Stimulated activated memory B cell treated with anti-CD40 and anti-IgM and Interleukin-4, amounts not matched to agents 10 μg/mL and 1 μg/mL and 100 μg/mL, for 72 hours (primary cell): ENCODE results near the gene COL4A1.
A peak's percentile ranks its signal among the peaks of the same experiment; 100 is the strongest.

Source experiments
- ATAC-seq: fragments of 150-1000 bp; cut with Tn5 transposase; 2 replicates; pipeline ENCODE4 v1.10.0; 2021
- H3K27ac Mint-ChIP-seq: one replicate; pipeline ENCODE4 v1.8.0; 2022; ENCODE audit warnings: mild to moderate bottlenecking, mixed read lengths
- H3K27me3 Mint-ChIP-seq: one replicate; pipeline ENCODE4 v1.8.0; 2022; ENCODE audit warnings: mixed read lengths
- H3K36me3 Mint-ChIP-seq: one replicate; pipeline ENCODE4 v1.8.0; 2022; ENCODE audit warnings: mixed read lengths
- H3K4me1 Mint-ChIP-seq: one replicate; pipeline ENCODE4 v1.8.0; 2022; ENCODE audit warnings: mixed read lengths
- H3K4me3 Mint-ChIP-seq: one replicate; pipeline ENCODE4 v1.8.0; 2022; ENCODE audit warnings: mild to moderate bottlenecking, moderate library complexity, mixed read lengths
- H3K9me3 Mint-ChIP-seq: one replicate; pipeline ENCODE4 v1.8.0; 2022; ENCODE audit warnings: mixed read lengths

COL4A1 gene

GRCh38 chr13:110285991-110286832 lies 20.7 kb downstream of the COL4A1 start:
- H3K27ac Mint-ChIP-seq, result no peak overlapping the region
- no peak overlapping the region for H3K4me3 Mint-ChIP-seq
- no peak for ATAC-seq
- H3K36me3 Mint-ChIP-seq, result no peaks in the 10 kb centered on the region
- H3K9me3 Mint-ChIP-seq, result peaks cover 5% of the 10 kb centered on the region
- H3K4me1 Mint-ChIP-seq, result no peaks in the 10 kb centered on the region
- peaks cover 10% of the 10 kb centered on the region for H3K27me3 Mint-ChIP-seq

- Mint-ChIP-seq H3K4me1 (no peaks in the 10 kb centered on the region), H3K36me3 (no peaks in the 10 kb centered on the region), H3K27ac (no peak overlapping the region), H3K27me3 (peaks cover 10% of the 10 kb centered on the region), H3K9me3 (peaks cover 2% of the 10 kb centered on the region), H3K4me3 (no peak overlapping the region)
- ATAC-seq, result no peak
These were observed 22.0 kb downstream of the COL4A1 start for GRCh38 chr13:110284779-110285484.

GRCh38 chr13:110283736-110284517 lies 23.0 kb downstream of the COL4A1 start:
- Mint-ChIP-seq H3K27ac (no peak overlapping the region), H3K27me3 (peaks cover 10% of the 10 kb centered on the region), H3K4me1 (no peaks in the 10 kb centered on the region), H3K9me3 (peaks cover 2% of the 10 kb centered on the region), H3K36me3 (no peaks in the 10 kb centered on the region), H3K4me3 (no peak overlapping the region)
- peak; percentile 10 for ATAC-seq

- H3K4me1 Mint-ChIP-seq, result no peaks in the 10 kb centered on the region
- H3K27me3 Mint-ChIP-seq, result peaks cover 10% of the 10 kb centered on the region
- no peak overlapping the region for H3K4me3 Mint-ChIP-seq
- H3K9me3 Mint-ChIP-seq, result peaks cover 2% of the 10 kb centered on the region
- H3K27ac Mint-ChIP-seq, result no peak overlapping the region
- no peak for ATAC-seq
- no peaks in the 10 kb centered on the region for H3K36me3 Mint-ChIP-seq
These were observed 24.6 kb downstream of the COL4A1 start for GRCh38 chr13:110282316-110282841.

GRCh38 chr13:110281736-110282135 lies 25.2 kb downstream of the COL4A1 start:
- H3K36me3 Mint-ChIP-seq, result no peaks in the 10 kb centered on the region
- ATAC-seq, result no peak
- no peaks in the 10 kb centered on the region for H3K4me1 Mint-ChIP-seq
- no peak overlapping the region for H3K4me3 Mint-ChIP-seq
- H3K27ac Mint-ChIP-seq, result no peak overlapping the region
- peaks cover 10% of the 10 kb centered on the region for H3K27me3 Mint-ChIP-seq
- peaks cover 2% of the 10 kb centered on the region for H3K9me3 Mint-ChIP-seq

GRCh38 chr13:110280985-110281688 lies 25.8 kb downstream of the COL4A1 start:
- H3K4me3 Mint-ChIP-seq, result no peak overlapping the region
- H3K4me1 Mint-ChIP-seq, result no peaks in the 10 kb centered on the region
- H3K36me3 Mint-ChIP-seq, result no peaks in the 10 kb centered on the region
- peaks cover 6% of the 10 kb centered on the region for H3K27me3 Mint-ChIP-seq
- H3K27ac Mint-ChIP-seq, result no peak overlapping the region
- peaks cover 2% of the 10 kb centered on the region for H3K9me3 Mint-ChIP-seq
- ATAC-seq, result no peak

- Mint-ChIP-seq H3K4me3 (no peak overlapping the region), H3K4me1 (no peaks in the 10 kb centered on the region), H3K27me3 (no peaks in the 10 kb centered on the region), H3K36me3 (no peaks in the 10 kb centered on the region), H3K9me3 (peaks cover 2% of the 10 kb centered on the region), H3K27ac (no peak overlapping the region)
- ATAC-seq, result no peak
These were observed 26.6 kb downstream of the COL4A1 start for GRCh38 chr13:110280231-110280813.

GRCh38 chr13:110279684-110280083 lies 27.3 kb downstream of the COL4A1 start:
- H3K4me1 Mint-ChIP-seq, result no peaks in the 10 kb centered on the region
- H3K27ac Mint-ChIP-seq, result no peak overlapping the region
- no peaks in the 10 kb centered on the region for H3K36me3 Mint-ChIP-seq

GRCh38 chr13:110278859-110279258 lies 28.1 kb downstream of the COL4A1 start:
- H3K27ac Mint-ChIP-seq, result no peak overlapping the region

More at GRCh38 chr13:110279684-110280083, 27.3 kb downstream of the COL4A1 start:
- ATAC-seq, result no peak
- Mint-ChIP-seq H3K27me3 (no peaks in the 10 kb centered on the region), H3K9me3 (peaks cover 2% of the 10 kb centered on the region), H3K4me3 (no peak overlapping the region)

GRCh38 chr13:110277357-110277975 lies 29.5 kb downstream of the COL4A1 start:
- Mint-ChIP-seq H3K27me3 (no peaks in the 10 kb centered on the region), H3K36me3 (no peaks in the 10 kb centered on the region)

More at GRCh38 chr13:110278859-110279258, 28.1 kb downstream of the COL4A1 start:
- H3K9me3 Mint-ChIP-seq, result peaks cover 2% of the 10 kb centered on the region
- H3K36me3 Mint-ChIP-seq, result no peaks in the 10 kb centered on the region
- ATAC-seq, result no peak
- H3K27me3 Mint-ChIP-seq, result no peaks in the 10 kb centered on the region
- no peaks in the 10 kb centered on the region for H3K4me1 Mint-ChIP-seq
- H3K4me3 Mint-ChIP-seq, result no peak overlapping the region

GRCh38 chr13:110276553-110276950 lies 30.4 kb downstream of the COL4A1 start:
- H3K9me3 Mint-ChIP-seq, result no peaks in the 10 kb centered on the region
- no peak for ATAC-seq
- H3K36me3 Mint-ChIP-seq, result no peaks in the 10 kb centered on the region
- no peaks in the 10 kb centered on the region for H3K27me3 Mint-ChIP-seq
- H3K4me3 Mint-ChIP-seq, result no peak overlapping the region
- no peak overlapping the region for H3K27ac Mint-ChIP-seq
- no peaks in the 10 kb centered on the region for H3K4me1 Mint-ChIP-seq

More at GRCh38 chr13:110277357-110277975, 29.5 kb downstream of the COL4A1 start:
- no peaks in the 10 kb centered on the region for H3K4me1 Mint-ChIP-seq
- H3K27ac Mint-ChIP-seq, result no peak overlapping the region
- ATAC-seq, result no peak
- H3K4me3 Mint-ChIP-seq, result no peak overlapping the region
- H3K9me3 Mint-ChIP-seq, result peaks cover 2% of the 10 kb centered on the region

- Mint-ChIP-seq H3K4me3 (no peak overlapping the region), H3K27me3 (no peaks in the 10 kb centered on the region)
These were observed 30.9 kb downstream of the COL4A1 start for GRCh38 chr13:110275931-110276552.

GRCh38 chr13:110274687-110275086 lies 32.3 kb downstream of the COL4A1 start:
- H3K27ac Mint-ChIP-seq, result no peak overlapping the region
- no peak for ATAC-seq
- no peaks in the 10 kb centered on the region for H3K9me3 Mint-ChIP-seq
- H3K4me3 Mint-ChIP-seq, result no peak overlapping the region
- H3K4me1 Mint-ChIP-seq, result no peaks in the 10 kb centered on the region
- no peaks in the 10 kb centered on the region for H3K36me3 Mint-ChIP-seq
- H3K27me3 Mint-ChIP-seq, result no peaks in the 10 kb centered on the region

More at GRCh38 chr13:110275931-110276552, 30.9 kb downstream of the COL4A1 start:
- no peak for ATAC-seq
- H3K4me1 Mint-ChIP-seq, result no peaks in the 10 kb centered on the region
- H3K9me3 Mint-ChIP-seq, result no peaks in the 10 kb centered on the region
- H3K27ac Mint-ChIP-seq, result no peak overlapping the region
- no peaks in the 10 kb centered on the region for H3K36me3 Mint-ChIP-seq
